Measurements from ENCODE around the gene KCNA2.

The KCNA2 gene

DNA sequence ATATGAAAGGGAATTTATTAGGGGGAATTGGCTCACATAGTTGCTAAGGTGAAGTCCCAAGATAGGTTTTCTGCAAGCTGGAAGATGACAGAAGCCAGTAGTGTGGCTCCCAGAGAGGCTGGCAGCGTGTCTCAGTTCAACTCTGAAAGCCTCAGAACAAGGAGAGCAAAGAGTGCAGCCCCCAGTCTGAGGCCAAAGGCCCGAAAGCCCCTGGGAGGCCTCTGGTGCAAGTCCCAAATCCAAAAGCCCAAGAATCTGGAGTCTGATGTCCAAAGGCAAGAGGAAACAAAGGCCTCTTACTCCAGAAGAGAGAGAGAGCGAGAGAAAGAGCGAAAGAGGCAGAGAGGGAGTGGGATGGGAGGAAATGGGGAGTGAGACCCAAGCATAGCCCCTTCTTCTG, 18.3 kb downstream of the KCNA2 start (continued):
- no peak for TF ChIP-seq ZNF148 (tag by site-specific recombination; IDR thresholded peaks at IDR 0.05; ENCODE audit: borderline replicate concordance)
- TF ChIP-seq ZNF596 (tag by site-specific recombination; IDR thresholded peaks at IDR 0.05) = no peak
- TF ChIP-seq KLF1 (tag by site-specific recombination; IDR thresholded peaks at IDR 0.05) = no peak

- ChIA-PET POLR2A (no interaction called here), CTCF (interaction anchor here (0.9 kb wide), 1 partner anchor 30 kb away, joined by 4 read pairs; no protein-coding TSS in a partner anchor)
- Histone ChIP-seq H3K4me3 (ENCODE audit: low read depth, low read length) (no peak overlapping the region), H3K36me3 (ENCODE audit: control insufficient read depth in 2 of 2, insufficient read depth in 1 of 2, low read length in 2 of 2) (no peaks in the 10 kb centered on the region), H3K4me1 (ENCODE audit: control insufficient read depth, insufficient read depth, low read length) (no peaks in the 10 kb centered on the region), H3K27ac (ENCODE audit: extremely low read depth, low read depth, low read length) (no peak overlapping the region), H3K9me3 (ENCODE audit: control insufficient read depth, insufficient read depth, low read depth, low read length) (no peaks in the 10 kb centered on the region)
- TF ChIP-seq ZNF548 (tag by site-specific recombination; IDR thresholded peaks at IDR 0.05) (no peak), ZNF157 (tag by site-specific recombination; IDR thresholded peaks at IDR 0.05) (no peak), ZNF768 (tag by site-specific recombination; IDR thresholded peaks at IDR 0.05) (no peak), ZNF747 (tag by site-specific recombination; IDR thresholded peaks at IDR 0.05) (no peak), REST (tag by site-specific recombination; IDR thresholded peaks at IDR 0.05) (no peak), HOXC10 (CRISPR knock-in tag; IDR thresholded peaks at IDR 0.05) (no peak), ZNF514 (tag by site-specific recombination; IDR thresholded peaks at IDR 0.05) (no peak), RBAK (tag by site-specific recombination; IDR thresholded peaks at IDR 0.05) (no peak), ZNF2 (tag by site-specific recombination; IDR thresholded peaks at IDR 0.05) (no peak), ZNF341 (tag by site-specific recombination; IDR thresholded peaks at IDR 0.05; ENCODE audit: low read depth) (no peak), ZNF146 (tag by site-specific recombination; IDR thresholded peaks at IDR 0.05) (no peak), KLF8 (tag by site-specific recombination; IDR thresholded peaks at IDR 0.05) (no peak), ZNF335 (tag by site-specific recombination; conservative IDR thresholded peaks at IDR 0.05) (no peak), ZNF23 (tag by site-specific recombination; IDR thresholded peaks at IDR 0.05; ENCODE audit: borderline replicate concordance) (no peak), ZNF473 (tag by site-specific recombination; IDR thresholded peaks at IDR 0.05) (no peak), GFI1B (tag by site-specific recombination; IDR thresholded peaks at IDR 0.05) (no peak), ZXDB (tag by site-specific recombination; IDR thresholded peaks at IDR 0.05) (no peak), ZNF521 (tag by site-specific recombination; IDR thresholded peaks at IDR 0.05) (no peak)
- TF ChIP-seq, protein P1, sequence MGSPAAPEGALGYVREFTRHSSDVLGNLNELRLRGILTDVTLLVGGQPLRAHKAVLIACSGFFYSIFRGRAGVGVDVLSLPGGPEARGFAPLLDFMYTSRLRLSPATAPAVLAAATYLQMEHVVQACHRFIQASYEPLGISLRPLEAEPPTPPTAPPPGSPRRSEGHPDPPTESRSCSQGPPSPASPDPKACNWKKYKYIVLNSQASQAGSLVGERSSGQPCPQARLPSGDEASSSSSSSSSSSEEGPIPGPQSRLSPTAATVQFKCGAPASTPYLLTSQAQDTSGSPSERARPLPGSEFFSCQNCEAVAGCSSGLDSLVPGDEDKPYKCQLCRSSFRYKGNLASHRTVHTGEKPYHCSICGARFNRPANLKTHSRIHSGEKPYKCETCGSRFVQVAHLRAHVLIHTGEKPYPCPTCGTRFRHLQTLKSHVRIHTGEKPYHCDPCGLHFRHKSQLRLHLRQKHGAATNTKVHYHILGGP (tag by site-specific recombination; IDR thresholded peaks at IDR 0.05) = no peak
- TF ChIP-seq, protein P2, sequence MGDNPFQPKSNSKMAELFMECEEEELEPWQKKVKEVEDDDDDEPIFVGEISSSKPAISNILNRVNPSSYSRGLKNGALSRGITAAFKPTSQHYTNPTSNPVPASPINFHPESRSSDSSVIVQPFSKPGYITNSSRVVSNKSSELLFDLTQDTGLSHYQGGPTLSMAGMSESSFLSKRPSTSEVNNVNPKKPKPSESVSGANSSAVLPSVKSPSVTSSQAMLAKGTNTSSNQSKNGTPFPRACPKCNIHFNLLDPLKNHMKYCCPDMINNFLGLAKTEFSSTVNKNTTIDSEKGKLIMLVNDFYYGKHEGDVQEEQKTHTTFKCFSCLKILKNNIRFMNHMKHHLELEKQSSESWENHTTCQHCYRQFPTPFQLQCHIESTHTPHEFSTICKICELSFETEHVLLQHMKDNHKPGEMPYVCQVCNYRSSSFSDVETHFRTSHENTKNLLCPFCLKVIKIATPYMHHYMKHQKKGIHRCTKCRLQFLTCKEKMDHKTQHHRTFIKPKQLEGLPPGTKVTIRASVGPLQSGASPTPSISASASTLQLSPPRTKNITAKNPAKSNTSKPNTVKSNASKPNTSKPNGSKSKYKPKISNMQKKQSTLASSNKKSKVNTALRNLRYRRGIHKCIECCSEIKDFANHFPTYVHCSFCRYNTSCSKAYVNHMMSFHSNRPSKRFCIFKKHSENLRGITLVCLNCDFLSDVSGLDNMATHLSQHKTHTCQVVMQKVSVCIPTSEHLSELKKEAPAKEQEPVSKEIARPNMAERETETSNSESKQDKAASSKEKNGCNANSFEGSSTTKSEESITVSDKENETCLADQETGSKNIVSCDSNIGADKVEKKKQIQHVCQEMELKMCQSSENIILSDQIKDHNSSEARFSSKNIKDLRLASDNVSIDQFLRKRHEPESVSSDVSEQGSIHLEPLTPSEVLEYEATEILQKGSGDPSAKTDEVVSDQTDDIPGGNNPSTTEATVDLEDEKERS (tag by site-specific recombination; IDR thresholded peaks at IDR 0.05) = no peak
Observed at GRCh38 chr1:110585481-110585880, 20.7 kb downstream of the KCNA2 start.
